ENCODE data around the gene OR51A2.
"Not testable (repeated sequence)": the region's sequence is repeated elsewhere in the genome, so short reads cannot be mapped to it uniquely, and the experiment has no call there.

The OR51A2 gene, protein sequence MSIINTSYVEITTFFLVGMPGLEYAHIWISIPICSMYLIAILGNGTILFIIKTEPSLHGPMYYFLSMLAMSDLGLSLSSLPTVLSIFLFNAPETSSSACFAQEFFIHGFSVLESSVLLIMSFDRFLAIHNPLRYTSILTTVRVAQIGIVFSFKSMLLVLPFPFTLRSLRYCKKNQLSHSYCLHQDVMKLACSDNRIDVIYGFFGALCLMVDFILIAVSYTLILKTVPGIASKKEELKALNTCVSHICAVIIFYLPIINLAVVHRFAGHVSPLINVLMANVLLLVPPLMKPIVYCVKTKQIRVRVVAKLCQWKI

DNA sequence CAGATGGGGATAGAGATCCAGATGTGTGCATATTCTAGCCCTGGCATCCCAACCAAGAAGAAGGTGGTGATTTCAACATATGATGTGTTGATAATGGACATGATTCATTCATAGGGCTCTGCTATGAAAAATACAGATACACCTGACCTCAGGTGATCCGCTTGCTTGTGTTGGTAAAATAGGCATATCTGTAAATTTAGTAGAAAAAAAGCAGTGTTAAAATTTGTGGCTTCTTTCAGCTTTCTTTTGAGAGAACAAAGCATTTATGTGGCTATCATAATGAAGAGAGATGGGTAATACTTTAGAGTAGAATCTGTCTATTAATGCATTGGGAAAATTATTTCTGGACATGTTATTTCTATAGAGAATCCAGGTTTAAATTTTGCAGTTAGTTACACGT is at the start of gene OR51A2:
OR51A2 (minus strand) TSS at position 101 of the 400 bp plus-strand sequence; CDS start at position 101, 0 bp downstream.
- not testable (repeated sequence) for H3K4me3 ChIP-seq (ENCODE audit: low read depth, low read length)

DNA sequence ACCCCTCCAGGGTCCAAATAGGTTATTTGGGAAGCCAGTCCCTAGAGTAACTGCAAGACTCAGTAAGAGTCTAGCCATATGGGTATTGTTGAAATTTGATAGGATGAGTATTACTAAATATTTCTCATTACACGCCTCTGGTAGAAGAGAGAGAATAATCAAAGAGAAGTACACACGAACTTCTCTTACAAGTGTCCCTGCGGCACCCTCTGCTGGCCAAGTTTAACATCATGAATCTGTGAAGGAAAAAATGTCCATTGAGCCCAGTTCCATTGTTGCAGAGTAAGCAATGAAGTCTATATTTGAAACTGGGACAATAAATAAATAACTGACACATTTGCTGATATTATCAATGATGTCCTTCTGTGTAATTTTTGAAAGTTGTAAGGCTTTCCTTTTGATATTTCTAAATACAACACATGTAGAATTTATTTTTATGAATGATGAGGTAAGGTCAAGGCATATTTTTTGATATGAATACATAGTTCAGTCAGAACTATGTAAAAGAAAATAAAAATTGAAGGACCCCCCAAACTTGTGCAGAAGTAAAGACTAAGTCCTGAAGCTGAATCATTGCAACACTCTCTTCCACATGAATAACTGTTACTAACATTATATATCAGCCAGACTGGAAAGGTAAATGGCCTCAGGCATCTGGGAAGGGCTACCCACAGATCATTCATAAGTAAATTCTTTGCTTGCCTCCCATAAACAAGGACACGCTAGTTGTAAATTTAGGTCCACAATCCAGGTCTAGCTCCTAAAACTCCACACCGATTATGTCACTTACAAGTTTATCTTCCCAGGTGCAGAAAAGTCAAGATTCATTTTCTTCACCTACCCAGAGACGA is 49.1 kb upstream of the OR51A2 start:
- H3K4me3 ChIP-seq (ENCODE audit: low read depth, low read length), result no peak overlapping the region
- peak; percentile 58 for DNase-seq (ENCODE audit: low read depth)
- TF ChIP-seq, protein P1, sequence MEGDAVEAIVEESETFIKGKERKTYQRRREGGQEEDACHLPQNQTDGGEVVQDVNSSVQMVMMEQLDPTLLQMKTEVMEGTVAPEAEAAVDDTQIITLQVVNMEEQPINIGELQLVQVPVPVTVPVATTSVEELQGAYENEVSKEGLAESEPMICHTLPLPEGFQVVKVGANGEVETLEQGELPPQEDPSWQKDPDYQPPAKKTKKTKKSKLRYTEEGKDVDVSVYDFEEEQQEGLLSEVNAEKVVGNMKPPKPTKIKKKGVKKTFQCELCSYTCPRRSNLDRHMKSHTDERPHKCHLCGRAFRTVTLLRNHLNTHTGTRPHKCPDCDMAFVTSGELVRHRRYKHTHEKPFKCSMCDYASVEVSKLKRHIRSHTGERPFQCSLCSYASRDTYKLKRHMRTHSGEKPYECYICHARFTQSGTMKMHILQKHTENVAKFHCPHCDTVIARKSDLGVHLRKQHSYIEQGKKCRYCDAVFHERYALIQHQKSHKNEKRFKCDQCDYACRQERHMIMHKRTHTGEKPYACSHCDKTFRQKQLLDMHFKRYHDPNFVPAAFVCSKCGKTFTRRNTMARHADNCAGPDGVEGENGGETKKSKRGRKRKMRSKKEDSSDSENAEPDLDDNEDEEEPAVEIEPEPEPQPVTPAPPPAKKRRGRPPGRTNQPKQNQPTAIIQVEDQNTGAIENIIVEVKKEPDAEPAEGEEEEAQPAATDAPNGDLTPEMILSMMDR (IDR thresholded peaks at IDR 0.05; ENCODE audit: low read depth, low read length), result peak; percentile 38
- TF ChIP-seq POLR2A (IDR thresholded peaks at IDR 0.05; ENCODE audit: extremely low read depth, insufficient read length), result no peak

More for the DNA sequence above, at the start of gene OR51A2:
- DNase-seq (ENCODE audit: low read depth), result not testable (repeated sequence)

DNA sequence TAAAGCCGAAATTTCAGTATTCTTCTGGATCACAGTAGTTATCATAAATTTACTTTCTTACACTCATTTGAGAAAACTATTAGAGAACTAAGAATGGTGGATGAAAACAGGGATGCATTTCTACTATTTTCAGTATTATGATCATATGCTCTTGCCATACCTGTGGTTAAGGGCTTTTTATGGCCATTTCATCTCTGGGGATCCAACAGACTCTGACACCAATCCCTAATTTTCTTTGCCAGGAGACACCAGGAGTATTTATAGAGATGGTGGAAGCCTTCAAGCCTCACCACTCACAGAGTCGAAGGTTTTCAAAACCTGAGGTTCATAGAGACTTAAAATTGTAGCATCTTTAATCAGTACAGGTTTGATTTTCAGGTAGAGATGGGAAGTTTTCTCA is 39.0 kb upstream of the OR51A2 start, which contains the start of gene OR51L1:
OR51L1 (plus strand) TSS at position 301 of the 400 bp plus-strand sequence. CDS start 4,132 bp downstream, outside the sequence.
- no peak for DNase-seq (ENCODE audit: low read depth)
- H3K4me3 ChIP-seq (ENCODE audit: low read depth, low read length), result no peak within 1 kb of the TSS
- TF ChIP-seq, protein P2, sequence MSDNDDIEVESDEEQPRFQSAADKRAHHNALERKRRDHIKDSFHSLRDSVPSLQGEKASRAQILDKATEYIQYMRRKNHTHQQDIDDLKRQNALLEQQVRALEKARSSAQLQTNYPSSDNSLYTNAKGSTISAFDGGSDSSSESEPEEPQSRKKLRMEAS (IDR thresholded peaks at IDR 0.05; ENCODE audit: low read depth, low read length), result no peak
- TF ChIP-seq MYC (IDR thresholded peaks at IDR 0.05; ENCODE audit: low read depth, low read length), result no peak
- TF ChIP-seq, protein P1 (IDR thresholded peaks at IDR 0.05; ENCODE audit: low read depth, low read length), result no peak
- no peak for TF ChIP-seq POLR2A (IDR thresholded peaks at IDR 0.05; ENCODE audit: extremely low read depth, insufficient read length)

DNA sequence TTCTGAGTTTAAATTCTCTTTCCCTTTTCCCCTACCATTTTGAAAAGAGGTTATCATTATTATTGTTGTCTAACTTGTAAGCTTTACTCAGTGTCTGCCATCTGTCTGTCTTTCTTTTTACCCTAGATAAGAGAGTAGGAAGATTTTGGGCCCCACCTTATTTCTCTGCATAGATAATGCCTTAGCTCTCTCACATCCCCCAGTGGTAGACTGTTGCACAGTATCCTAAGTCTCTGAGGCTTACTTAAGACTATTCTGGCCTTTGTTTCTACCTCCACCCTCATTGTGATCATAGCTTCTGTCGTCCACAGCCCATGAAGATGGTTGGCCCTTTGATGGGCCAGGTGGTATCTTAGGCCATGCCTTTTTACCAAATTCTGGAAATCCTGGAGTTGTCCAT is 35.5 kb upstream of the OR51A2 start:
- TF ChIP-seq, protein P2 (IDR thresholded peaks at IDR 0.05; ENCODE audit: low read depth, low read length), result no peak
- TF ChIP-seq, protein P1 (IDR thresholded peaks at IDR 0.05; ENCODE audit: low read depth, low read length), result peak; percentile 23
- TF ChIP-seq MYC (IDR thresholded peaks at IDR 0.05; ENCODE audit: low read depth, low read length) (no peak), POLR2A (IDR thresholded peaks at IDR 0.05; ENCODE audit: extremely low read depth, insufficient read length) (no peak)
- no peak overlapping the region for H3K4me3 ChIP-seq (ENCODE audit: low read depth, low read length)
- DNase-seq (ENCODE audit: low read depth), result peak; percentile 17

DNA sequence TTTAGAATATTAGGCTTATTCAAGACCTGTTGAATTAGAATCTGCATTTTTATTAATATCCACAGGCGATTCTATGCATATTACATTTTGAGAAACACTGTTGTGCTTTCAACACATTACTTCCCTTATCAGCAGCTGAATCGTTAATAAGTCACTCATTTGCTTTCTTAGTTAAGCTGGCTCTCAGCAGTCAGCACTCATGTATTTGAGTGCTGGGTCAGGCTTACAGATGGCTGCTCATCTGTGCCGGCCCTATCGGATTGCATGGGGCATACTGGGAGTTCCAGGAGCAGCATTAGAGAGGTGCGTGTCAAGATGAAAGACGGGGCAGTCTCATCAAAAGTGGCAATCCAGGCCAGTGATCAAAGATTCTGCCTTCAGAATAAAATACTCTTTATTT is 28.3 kb upstream of the OR51A2 start:
- no peak overlapping the region for H3K4me3 ChIP-seq (ENCODE audit: low read depth, low read length)
- no peak for DNase-seq (ENCODE audit: low read depth)
- TF ChIP-seq, protein P2 (IDR thresholded peaks at IDR 0.05; ENCODE audit: low read depth, low read length), result no peak
- TF ChIP-seq MYC (IDR thresholded peaks at IDR 0.05; ENCODE audit: low read depth, low read length), result no peak
- TF ChIP-seq, protein P1 (IDR thresholded peaks at IDR 0.05; ENCODE audit: low read depth, low read length), result no peak
- TF ChIP-seq POLR2A (IDR thresholded peaks at IDR 0.05; ENCODE audit: extremely low read depth, insufficient read length), result no peak

DNA sequence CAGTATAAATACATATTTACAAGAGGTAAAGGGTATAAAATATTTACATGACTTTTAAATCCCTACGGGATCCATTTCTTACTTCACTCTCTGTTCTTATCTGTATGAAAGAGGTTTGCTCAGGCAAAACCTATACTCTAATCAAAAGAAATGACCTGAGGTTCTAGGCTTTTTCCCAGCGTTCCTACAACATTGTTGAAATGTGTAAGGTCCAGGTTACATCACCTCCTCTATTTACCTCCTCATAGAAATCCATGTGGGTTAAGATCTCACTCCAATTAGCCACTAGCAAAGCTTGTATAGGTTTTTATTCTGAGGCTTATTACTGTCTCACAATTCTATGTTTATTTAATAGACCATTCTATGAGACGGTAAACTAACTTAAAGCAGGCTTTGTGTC is 27.2 kb upstream of the OR51A2 start:
- H3K4me3 ChIP-seq (ENCODE audit: low read depth, low read length), result no peak overlapping the region
- no peak for DNase-seq (ENCODE audit: low read depth)
- TF ChIP-seq, protein P1 (IDR thresholded peaks at IDR 0.05; ENCODE audit: low read depth, low read length), result no peak
- no peak for TF ChIP-seq POLR2A (IDR thresholded peaks at IDR 0.05; ENCODE audit: extremely low read depth, insufficient read length)
- TF ChIP-seq, protein P2 (IDR thresholded peaks at IDR 0.05; ENCODE audit: low read depth, low read length), result no peak
- TF ChIP-seq MYC (IDR thresholded peaks at IDR 0.05; ENCODE audit: low read depth, low read length), result no peak
